WTC11 (cell line): Measurements from ENCODE around the gene BLVRA. TPM values are rescaled to one million over a fixed set of nuclear protein-coding genes. Genes with fewer than 3 reads are reported as not detected.

Source experiments
- ATAC-seq: fragments of 200-7000 bp; cut with Tn5 transposase; 2 replicates; pipeline ENCODE4 v1.10.0; 2021; ENCODE audit warnings: mild to moderate bottlenecking, moderate library complexity
- CTCF ChIA-PET: fragments of 300-600 bp; sonication (Branson Sonifier 250); formaldehyde crosslinking; loops from one replicate; lab custom pipeline; 2021; ENCODE audit warnings: antibody characterized with exemption; lab: Charles Lee
- POLR2A ChIA-PET: fragments of 350-600 bp; sonication (Branson Sonifier 250); formaldehyde crosslinking; loops from one replicate; lab custom pipeline; 2021; ENCODE audit warnings: antibody characterized with exemption; lab: Charles Lee
- DNase-seq: peaks from one replicate; pipeline ENCODE4 v3.0.0; 2021; ENCODE audit warnings: low spot score
- H3K27ac Mint-ChIP-seq: 2 replicates; pipeline ENCODE4 v1.8.0; 2021; ENCODE audit warnings: mixed read lengths
- H3K27me3 Mint-ChIP-seq: 2 replicates; pipeline ENCODE4 v1.8.0; 2021; ENCODE audit warnings: low read depth, mild to moderate bottlenecking, moderate library complexity, mixed read lengths
- H3K36me3 Mint-ChIP-seq: 2 replicates; pipeline ENCODE4 v1.8.0; 2021; ENCODE audit warnings: mixed read lengths
- H3K4me1 Mint-ChIP-seq: 2 replicates; pipeline ENCODE4 v1.8.0; 2022; ENCODE audit warnings: mixed read lengths
- H3K4me3 Mint-ChIP-seq: 2 replicates; pipeline ENCODE4 v1.8.0; 2021; ENCODE audit warnings: mild to moderate bottlenecking, moderate library complexity, mixed read lengths
- H3K9me3 Mint-ChIP-seq: 2 replicates; pipeline ENCODE4 v1.8.0; 2021; ENCODE audit warnings: mixed read lengths
- AR ChIP-seq: fragments of 250-450 bp; sonication (Bioruptor Pico); IDR thresholded peaks from 2 replicates; pipeline ENCODE4 v1.9.0; 2021; ENCODE audit warnings: mild to moderate bottlenecking
- ATF1 ChIP-seq: sonication (generic); formaldehyde crosslinking; IDR thresholded peaks from 2 replicates; pipeline ENCODE4 v1.8.1; 2023; ENCODE audit warnings: mild to moderate bottlenecking, moderate library complexity, missing genetic modification reagents
- ATF2 ChIP-seq: sonication (generic); formaldehyde crosslinking; IDR thresholded peaks from 2 replicates; pipeline ENCODE4 v1.8.1; 2022; ENCODE audit warnings: low read depth, missing genetic modification reagents, borderline replicate concordance
- ATF6 ChIP-seq: sonication (generic); formaldehyde crosslinking; IDR thresholded peaks from 2 replicates; pipeline ENCODE4 v1.8.1; 2023; ENCODE audit warnings: mild to moderate bottlenecking, missing genetic modification reagents
- CREM ChIP-seq: sonication (generic); formaldehyde crosslinking; IDR thresholded peaks from 2 replicates; pipeline ENCODE4 v1.8.1; 2022; ENCODE audit warnings: mild to moderate bottlenecking, missing genetic modification reagents, moderate library complexity
- CTCF ChIP-seq: fragments of 200-600 bp; IDR thresholded peaks from 2 replicates; pipeline ENCODE4 v1.8.0; 2022; ENCODE audit warnings: antibody characterized with exemption
- ELF4 ChIP-seq: sonication (generic); formaldehyde crosslinking; IDR thresholded peaks from 2 replicates; pipeline ENCODE4 v1.8.1; 2022; ENCODE audit warnings: low read depth, mild to moderate bottlenecking, moderate library complexity, missing genetic modification reagents
- FOXJ3 ChIP-seq: sonication (generic); formaldehyde crosslinking; IDR thresholded peaks from 2 replicates; pipeline ENCODE4 v1.9.0; 2021; ENCODE audit warnings: missing genetic modification reagents, mild to moderate bottlenecking, borderline replicate concordance
- GTF2I ChIP-seq: fragments of 250-450 bp; sonication (Bioruptor Pico); conservative IDR thresholded peaks from 2 replicates; pipeline ENCODE4 v1.4.0; 2021; ENCODE audit warnings: mild to moderate bottlenecking
- IRF1 ChIP-seq: sonication (generic); formaldehyde crosslinking; IDR thresholded peaks from 2 replicates; pipeline ENCODE4 v1.8.0; 2023; ENCODE audit warnings: missing genetic modification reagents
- JAZF1 ChIP-seq: fragments of 250-450 bp; sonication (Bioruptor Pico); IDR thresholded peaks from 2 replicates; pipeline ENCODE4 v1.9.0; 2021; ENCODE audit warnings: moderate library complexity, mild to moderate bottlenecking, inconsistent platforms
- MYBL2 ChIP-seq: sonication (generic); formaldehyde crosslinking; IDR thresholded peaks from 2 replicates; pipeline ENCODE4 v1.8.1; 2023; ENCODE audit warnings: mild to moderate bottlenecking, moderate library complexity, missing genetic modification reagents
- SOX15 ChIP-seq: fragments of 250-450 bp; sonication (Bioruptor Pico); IDR thresholded peaks from 2 replicates; pipeline ENCODE4 v1.9.0; 2021; ENCODE audit warnings: mild to moderate bottlenecking
- TP53 ChIP-seq: sonication (generic); formaldehyde crosslinking; IDR thresholded peaks from 2 replicates; pipeline ENCODE4 v1.8.1; 2023; ENCODE audit warnings: mild to moderate bottlenecking, missing genetic modification reagents
- USF2 ChIP-seq: sonication (generic); formaldehyde crosslinking; IDR thresholded peaks from 2 replicates; pipeline ENCODE4 v1.8.1; 2023; ENCODE audit warnings: mild to moderate bottlenecking, missing genetic modification reagents, moderate library complexity
- ZBTB21 ChIP-seq: sonication (generic); formaldehyde crosslinking; IDR thresholded peaks from 2 replicates; pipeline ENCODE4 v1.8.1; 2023; ENCODE audit warnings: mild to moderate bottlenecking, missing genetic modification reagents, borderline replicate concordance
- ZNF121 ChIP-seq: sonication (generic); formaldehyde crosslinking; IDR thresholded peaks from 2 replicates; pipeline ENCODE4 v1.8.0; 2023; ENCODE audit warnings: missing genetic modification reagents
- ZNF219 ChIP-seq: sonication (generic); formaldehyde crosslinking; IDR thresholded peaks from 2 replicates; pipeline ENCODE4 v1.8.0; 2023; ENCODE audit warnings: missing genetic modification reagents, mild to moderate bottlenecking, borderline replicate concordance
- ZNF317 ChIP-seq: sonication (generic); formaldehyde crosslinking; IDR thresholded peaks from 2 replicates; pipeline ENCODE4 v1.8.1; 2023; ENCODE audit warnings: low read depth, mild to moderate bottlenecking, moderate library complexity, missing genetic modification reagents, borderline replicate concordance
- ZNF396 ChIP-seq: fragments of 250-450 bp; sonication (Bioruptor Pico); IDR thresholded peaks from 2 replicates; pipeline ENCODE4 v1.8.0; 2021; ENCODE audit warnings: mild to moderate bottlenecking, moderate library complexity, borderline replicate concordance
- ZNF416 ChIP-seq: fragments of 250-450 bp; sonication (Bioruptor Pico); IDR thresholded peaks from 2 replicates; pipeline ENCODE4 v1.9.0; 2021; ENCODE audit warnings: mild to moderate bottlenecking, inconsistent platforms
- ZNF512 ChIP-seq: sonication (generic); formaldehyde crosslinking; IDR thresholded peaks from 2 replicates; pipeline ENCODE4 v1.8.1; 2022; ENCODE audit warnings: missing genetic modification reagents, borderline replicate concordance
- total RNA-seq: library from RNA; stranded (reverse); gene quantifications from 3 replicates; pipeline ENCODE4 v1.2.3, GENCODE V29; 2021

BLVRA gene
- total RNA-seq, 1 experiment from 2014 or later, result 35.5 TPM

- TF ChIP-seq USF2, result no peak
- no peak for TF ChIP-seq ATF1
- TF ChIP-seq FOXJ3 (CRISPR knock-in tag), result no peak
- TF ChIP-seq ZNF317, result no peak
Observed at GRCh38 chr7:43767311-43767710, 8.8 kb downstream of the BLVRA start (continued).

GRCh38 chr7:43768201-43768886 is 9.9 kb downstream of the BLVRA start:
- TF ChIP-seq TP53 (CRISPR knock-in tag), result no peak
- no peak for TF ChIP-seq JAZF1 (CRISPR knock-in tag)
- TF ChIP-seq ZNF416 (CRISPR knock-in tag), result no peak
- TF ChIP-seq GTF2I (CRISPR knock-in tag), result no peak
- no peak for TF ChIP-seq ELF4 (CRISPR knock-in tag)
- no peak for TF ChIP-seq CTCF
- no peak for TF ChIP-seq ZNF219 (CRISPR knock-in tag)
- no peak for TF ChIP-seq AR (CRISPR knock-in tag)
- TF ChIP-seq ZNF396 (CRISPR knock-in tag), result no peak
- TF ChIP-seq, all 79 proteins: peak for 0
- DNase-seq (no peak), ATAC-seq (no peak)
- H3K4me3 Mint-ChIP-seq, result no peak overlapping the region
- H3K27me3 Mint-ChIP-seq, result no peaks in the 10 kb centered on the region
- ChIA-PET CTCF (interaction anchor here (0.8 kb wide), 1 partner anchor 70 kb away, joined by 3 read pairs; no protein-coding TSS in a partner anchor), POLR2A (no interaction called here)
- peaks cover 22% of the 10 kb centered on the region for H3K4me1 Mint-ChIP-seq
- H3K27ac Mint-ChIP-seq, result no peak overlapping the region
- peaks cover 9% of the 10 kb centered on the region for H3K36me3 Mint-ChIP-seq
- H3K9me3 Mint-ChIP-seq, result no peaks in the 10 kb centered on the region

- ATAC-seq (no peak), DNase-seq (no peak)
- peaks cover 16% of the 10 kb centered on the region for H3K4me1 Mint-ChIP-seq
- ChIA-PET CTCF (interaction anchor here (0.8 kb wide), 1 partner anchor 69 kb away, joined by 3 read pairs; no protein-coding TSS in a partner anchor), POLR2A (no interaction called here)
- peaks cover 14% of the 10 kb centered on the region for H3K36me3 Mint-ChIP-seq
- H3K9me3 Mint-ChIP-seq, result no peaks in the 10 kb centered on the region
- no peaks in the 10 kb centered on the region for H3K27me3 Mint-ChIP-seq
- no peak overlapping the region for H3K27ac Mint-ChIP-seq
- no peak overlapping the region for H3K4me3 Mint-ChIP-seq
- TF ChIP-seq MYBL2 (no peak), ZNF512 (no peak), ATF6 (CRISPR knock-in tag) (no peak), ZBTB21 (CRISPR knock-in tag) (no peak), SOX15 (CRISPR knock-in tag) (no peak), ATF2 (no peak), IRF1 (CRISPR knock-in tag) (no peak), CREM (CRISPR knock-in tag) (no peak), ZNF121 (no peak)
Observed at GRCh38 chr7:43768887-43769272, 10.4 kb downstream of the BLVRA start.
